IMR-90 (cell line): ENCODE results near the gene KRT82. TPM values are rescaled to one million over a fixed set of nuclear protein-coding genes. Genes with fewer than 3 reads are reported as not detected.

Experiments
- ATAC-seq: fragments of 200-7000 bp; cut with Tn5 transposase; 2 replicates; pipeline ENCODE4 v1.9.1; 2020; ENCODE audit warnings: low read depth, mild to moderate bottlenecking, moderate library complexity
- BruUV-seq: library from RNA; stranded (reverse); fragments of 400-500 nt; replicated peaks from 2 replicates; lab custom pipeline; 2021; lab: Mats Ljungman, UMichigan
- CTCF ChIA-PET: fragments of 300-600 bp; formaldehyde crosslinking; extraction: SDS; loops from one replicate; lab custom pipeline; 2021; ENCODE audit warnings: antibody characterized with exemption; lab: Yijun Ruan, JAX
- POLR2A ChIA-PET: fragments of 300-600 bp; sonication (Branson Sonifier 250); formaldehyde crosslinking; loops from one replicate; lab custom pipeline; 2022; ENCODE audit warnings: antibody characterized with exemption; ENCODE audit not compliant: unreplicated experiment; lab: Charles Lee
- DNase-seq: peaks from one replicate; pipeline ENCODE4 v3.0.0; 2013
- H2AFZ ChIP-seq: replicated peaks from 2 replicates; pipeline ENCODE3; 2013; ENCODE audit warnings: low read length, mild to moderate bottlenecking; ENCODE audit not compliant: poor library complexity
- H2AK5ac ChIP-seq: 2 replicates; pipeline ENCODE4 v1.6.1; 2013; ENCODE audit warnings: low read depth, low read length, inconsistent platforms
- H2AK9ac ChIP-seq: replicated peaks from 2 replicates; pipeline ENCODE3; 2013; ENCODE audit warnings: mild to moderate bottlenecking, low read depth, low read length, moderate library complexity; ENCODE audit not compliant: poor library complexity
- H2BK120ac ChIP-seq: 2 replicates; pipeline ENCODE4 v1.6.1; 2013; ENCODE audit warnings: low read depth, low read length, inconsistent platforms
- H2BK15ac ChIP-seq: 3 replicates; pipeline ENCODE4 v1.6.1; 2013; ENCODE audit warnings: low read depth, low read length, inconsistent platforms
- H2BK20ac ChIP-seq: 2 replicates; pipeline ENCODE4 v1.6.1; 2013; ENCODE audit warnings: low read depth, mild to moderate bottlenecking, inconsistent platforms, low read length, moderate library complexity
- H2BK5ac ChIP-seq: 2 replicates; pipeline ENCODE4 v1.6.1; 2013; ENCODE audit warnings: mild to moderate bottlenecking, low read depth, low read length, inconsistent platforms; ENCODE audit not compliant: poor library complexity, severe bottlenecking
- H3K14ac ChIP-seq: replicated peaks from 2 replicates; pipeline ENCODE4 v1.6.1; 2013; ENCODE audit warnings: low read depth, low read length, inconsistent platforms
- H3K18ac ChIP-seq: 2 replicates; pipeline ENCODE4 v1.6.1; 2013; ENCODE audit warnings: low read depth, low read length, control low read depth
- H3K23ac ChIP-seq: 2 replicates; pipeline ENCODE4 v1.6.1; 2013; ENCODE audit warnings: low read depth, low read length, inconsistent platforms
- H3K27ac ChIP-seq: 2 replicates; pipeline ENCODE4 v1.5.1; 2013; ENCODE audit warnings: mild to moderate bottlenecking, control low read depth, low read length; ENCODE audit not compliant: insufficient read depth
- H3K27me3 ChIP-seq: 2 replicates; pipeline ENCODE4 v1.6.1; 2013; ENCODE audit warnings: low read length; ENCODE audit not compliant: control insufficient read depth, insufficient read depth
- H3K36me3 ChIP-seq: 2 replicates; pipeline ENCODE4 v1.6.1; 2013; ENCODE audit warnings: low read length, mixed read lengths; ENCODE audit not compliant: control insufficient read depth, insufficient read depth
- H3K4ac ChIP-seq: 2 replicates; pipeline ENCODE4 v1.6.1; 2013; ENCODE audit warnings: low read depth, low read length, inconsistent platforms
- H3K4me1 ChIP-seq: 2 replicates; pipeline ENCODE4 v1.6.1; 2013; ENCODE audit warnings: low read length, mixed read lengths; ENCODE audit not compliant: control insufficient read depth, insufficient read depth
- H3K4me2 ChIP-seq: 2 replicates; pipeline ENCODE4 v1.6.1; 2013; ENCODE audit warnings: low read depth, mild to moderate bottlenecking, control low read depth, low read length, moderate library complexity
- H3K4me3 ChIP-seq: 2 replicates; pipeline ENCODE4 v1.5.1; 2013; ENCODE audit warnings: low read depth, mild to moderate bottlenecking, control low read depth, low read length, moderate library complexity; ENCODE audit not compliant: insufficient read depth
- H3K56ac ChIP-seq: 2 replicates; pipeline ENCODE4 v1.6.1; 2013; ENCODE audit warnings: low read length, inconsistent platforms; ENCODE audit not compliant: insufficient read depth; ENCODE audit errors: extremely low read depth
- H3K79me1 ChIP-seq, 2 experiments: 2 replicates each; pipeline ENCODE4 v1.6.1; 2013; ENCODE audit warnings: low read length in 2 of 2, inconsistent platforms in 1 of 2, low read depth in 1 of 2
- H3K9ac ChIP-seq: 2 replicates; pipeline ENCODE4 v1.6.1; 2013; ENCODE audit warnings: low read depth, low read length, control low read depth
- H3K9me1 ChIP-seq: 2 replicates; pipeline ENCODE4 v1.6.1; 2013; ENCODE audit warnings: low read length, inconsistent platforms; ENCODE audit not compliant: insufficient read depth
- H3K9me3 ChIP-seq: 2 replicates; pipeline ENCODE4 v1.6.1; 2013; ENCODE audit warnings: low read length; ENCODE audit not compliant: control insufficient read depth, insufficient read depth
- H4K20me1 ChIP-seq: 2 replicates; pipeline ENCODE4 v1.6.1; 2013; ENCODE audit warnings: low read length, inconsistent platforms; ENCODE audit not compliant: insufficient read depth
- H4K5ac ChIP-seq: 2 replicates; pipeline ENCODE4 v1.6.1; 2013; ENCODE audit warnings: mild to moderate bottlenecking, low read depth, low read length, control low read depth
- H4K8ac ChIP-seq, 2 experiments: 2 replicates each; pipeline ENCODE4 v1.6.1; 2013; ENCODE audit warnings: low read depth in 2 of 2, low read length in 2 of 2, control low read depth in 1 of 2, inconsistent platforms in 1 of 2
- H4K91ac ChIP-seq: 2 replicates; pipeline ENCODE4 v1.6.1; 2013; ENCODE audit warnings: low read depth, low read length, inconsistent platforms; ENCODE audit not compliant: insufficient read depth
- BHLHE40 ChIP-seq: fragments of 150-350 bp; IDR thresholded peaks from 2 replicates; pipeline ENCODE4 v1.6.1; 2016; ENCODE audit warnings: mild to moderate bottlenecking, low read depth, low read length
- CEBPB ChIP-seq: IDR thresholded peaks from 2 replicates; pipeline ENCODE4 v1.6.1; 2012; ENCODE audit warnings: low read depth, low read length, improper control_type of control experiment
- CHD1 ChIP-seq: IDR thresholded peaks from 2 replicates; pipeline ENCODE4 v1.6.1; 2012; ENCODE audit warnings: low read depth, low read length, improper control_type of control experiment
- FOS ChIP-seq: fragments of 150-350 bp; IDR thresholded peaks from 2 replicates; pipeline ENCODE4 v1.6.1; 2016; ENCODE audit warnings: low read depth, low read length
- MAFK ChIP-seq: IDR thresholded peaks from 2 replicates; pipeline ENCODE4 v1.6.1; 2012; ENCODE audit warnings: low read depth, low read length, improper control_type of control experiment
- MAZ ChIP-seq: IDR thresholded peaks from 2 replicates; pipeline ENCODE4 v1.6.1; 2012; ENCODE audit warnings: low read depth, mild to moderate bottlenecking, low read length, improper control_type of control experiment, moderate library complexity, borderline replicate concordance
- MXI1 ChIP-seq: IDR thresholded peaks from 2 replicates; pipeline ENCODE4 v1.6.1; 2012; ENCODE audit warnings: low read depth, mild to moderate bottlenecking, low read length, moderate library complexity, borderline replicate concordance
- NFE2L2 ChIP-seq: fragments of 150-350 bp; IDR thresholded peaks from 2 replicates; pipeline ENCODE4 v1.6.1; 2016; ENCODE audit warnings: low read depth, mild to moderate bottlenecking, low read length
- POLR2A ChIP-seq: IDR thresholded peaks from 2 replicates; pipeline ENCODE4 v1.6.1; 2012; ENCODE audit warnings: mild to moderate bottlenecking, low read depth, low read length
- RAD21 ChIP-seq: IDR thresholded peaks from 2 replicates; pipeline ENCODE4 v1.6.1; 2012; ENCODE audit warnings: low read length, improper control_type of control experiment
- RCOR1 ChIP-seq: IDR thresholded peaks from 2 replicates; pipeline ENCODE4 v1.6.1; 2012; ENCODE audit warnings: mild to moderate bottlenecking, low read length, improper control_type of control experiment; ENCODE audit not compliant: insufficient replicate concordance
- RFX5 ChIP-seq: IDR thresholded peaks from 2 replicates; pipeline ENCODE4 v1.8.0; 2012; ENCODE audit warnings: low read depth, mild to moderate bottlenecking, low read length, moderate library complexity
- SMC3 ChIP-seq: fragments of 150-350 bp; IDR thresholded peaks from 2 replicates; pipeline ENCODE4 v1.6.1; 2016; ENCODE audit warnings: low read depth, mild to moderate bottlenecking, antibody characterized with exemption, low read length, moderate library complexity
- WGBS, 2 experiments: methylation state at CpG; one replicate each; pipeline versions ENCODE4 v1.1.5 to v1.1.7; 2013; ENCODE audit warnings: missing lambda C conversion rate in 2 of 2; ENCODE audit not compliant: insufficient read length in 1 of 2; ENCODE audit errors: extremely low coverage in 2 of 2; 5-methylcytosine and 5-hydroxymethylcytosine counted together
- dilution Hi-C: fragments of 300-500 bp; cut with HindIII; formaldehyde crosslinking; loops from one replicate; pipeline ENCODE4 v1.14.3; 2018; ENCODE audit warnings: low sequenced_read_pairs; ENCODE audit not compliant: unreplicated experiment
- in situ Hi-C: fragments of 300-500 bp; cut with MboI; formaldehyde crosslinking; loops from 3 replicates; pipeline ENCODE4 v1.14.3; 2019; ENCODE audit warnings: low sequenced_read_pairs, inconsistent platforms, mixed read lengths
- intact Hi-C: fragments of 100-400 bp; cut with micrococcal nuclease; formaldehyde crosslinking; loops from 2 replicates; pipeline ENCODE4 v1.10.0; 2022
- polyA plus RNA-seq, 3 experiments: library from polyadenylated mRNA; depleted of rRNA; stranded (reverse); fragments of >200 nt; gene quantifications; 2 replicates each; pipeline ENCODE4 v1.2.3, GENCODE V29; 2012; ENCODE audit warnings: low replicate concordance in 1 of 3
- total RNA-seq: library from RNA; depleted of rRNA; stranded (reverse); fragments of >200 nt; gene quantifications from 2 replicates; pipeline ENCODE4 v1.2.3, GENCODE V29; 2012
- TF ChIP-seq, protein P1 (sequence below): conservative IDR thresholded peaks from 2 replicates; pipeline ENCODE4 v1.5.1; 2012; ENCODE audit warnings: mild to moderate bottlenecking, low read depth, low read length, improper control_type of control experiment
- TF ChIP-seq, protein P2 (sequence below): fragments of 150-350 bp; IDR thresholded peaks from 2 replicates; pipeline ENCODE4 v1.6.1; 2016; ENCODE audit warnings: low read depth, mild to moderate bottlenecking, low read length, moderate library complexity, borderline replicate concordance
- TF ChIP-seq, protein P3 (sequence below): fragments of 150-350 bp; IDR thresholded peaks from 2 replicates; pipeline ENCODE4 v1.6.1; 2017; ENCODE audit warnings: mild to moderate bottlenecking, antibody characterized with exemption, low read length, low read depth

KRT82 gene
- total and polyA plus RNA-seq, 2 of the 4 experiments (the other 2 are of a cell fraction): not detected

DNA sequence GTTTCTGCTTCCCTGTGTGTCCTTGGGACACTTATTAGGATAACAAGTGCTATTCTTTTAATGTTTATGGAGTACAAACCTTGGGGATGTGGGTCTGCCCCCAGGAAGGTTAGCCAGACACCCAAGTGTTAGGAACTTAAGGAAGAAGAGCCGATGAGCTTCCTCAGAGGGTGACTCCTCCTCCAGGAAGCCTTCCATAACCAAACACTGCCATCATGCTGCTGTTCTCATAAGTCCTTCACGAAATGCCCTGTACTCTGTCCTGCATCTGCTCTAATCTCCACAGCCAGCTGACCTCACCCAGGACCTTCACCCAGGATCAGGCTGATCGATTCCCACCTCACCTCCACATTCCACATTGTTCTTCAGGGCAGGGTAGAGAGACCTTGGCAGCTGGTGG lies 37.6 kb downstream of the KRT82 start:
- POLR2A ChIA-PET: no interaction called here

More for the DNA sequence above, 37.6 kb downstream of the KRT82 start:
- H2BK20ac ChIP-seq: no peak overlapping the region
- dilution Hi-C loops (no loop called here), intact Hi-C loops (no loop called here), in situ Hi-C loops (no loop called here)
- H3K27me3 ChIP-seq: peaks cover 58% of the 10 kb centered on the region
- no peak overlapping the region for H3K4ac ChIP-seq
- no peak overlapping the region for H3K18ac ChIP-seq
- H3K4me1 ChIP-seq: no peaks in the 10 kb centered on the region
- H3K27ac ChIP-seq: no peak overlapping the region
- H3K36me3 ChIP-seq: no peaks in the 10 kb centered on the region
- H2AFZ ChIP-seq: no peak overlapping the region
- DNase-seq (no peak), ATAC-seq (no peak)
- no peak overlapping the region for H2BK5ac ChIP-seq
- WGBS, 2 experiments: no CpG with 5 or more reads among the region's 3 CpGs
- no peak overlapping the region for H4K8ac ChIP-seq
- H3K4me2 ChIP-seq: no peak overlapping the region
- H3K56ac ChIP-seq: no peak overlapping the region
- no peak overlapping the region for H3K9ac ChIP-seq
- CTCF ChIA-PET: interaction anchor here (0.6 to 0.9 kb wide), 2 partner anchors 12 to 517 kb away, joined by 3 to 4 read pairs; no protein-coding TSS in a partner anchor
- H2BK15ac ChIP-seq: no peak overlapping the region
- H3K9me1 ChIP-seq: peaks cover 3% of the 10 kb centered on the region; the same call in 1 of the 2 replicates
- H4K20me1 ChIP-seq: no peaks in the 10 kb centered on the region
- H2AK5ac ChIP-seq: no peak overlapping the region
- no peak overlapping the region for H2BK120ac ChIP-seq
- H3K79me1 ChIP-seq: no peaks in the 10 kb centered on the region
- no peak overlapping the region for H4K91ac ChIP-seq
- H3K14ac ChIP-seq: no peak overlapping the region
- TF ChIP-seq, protein P1, sequence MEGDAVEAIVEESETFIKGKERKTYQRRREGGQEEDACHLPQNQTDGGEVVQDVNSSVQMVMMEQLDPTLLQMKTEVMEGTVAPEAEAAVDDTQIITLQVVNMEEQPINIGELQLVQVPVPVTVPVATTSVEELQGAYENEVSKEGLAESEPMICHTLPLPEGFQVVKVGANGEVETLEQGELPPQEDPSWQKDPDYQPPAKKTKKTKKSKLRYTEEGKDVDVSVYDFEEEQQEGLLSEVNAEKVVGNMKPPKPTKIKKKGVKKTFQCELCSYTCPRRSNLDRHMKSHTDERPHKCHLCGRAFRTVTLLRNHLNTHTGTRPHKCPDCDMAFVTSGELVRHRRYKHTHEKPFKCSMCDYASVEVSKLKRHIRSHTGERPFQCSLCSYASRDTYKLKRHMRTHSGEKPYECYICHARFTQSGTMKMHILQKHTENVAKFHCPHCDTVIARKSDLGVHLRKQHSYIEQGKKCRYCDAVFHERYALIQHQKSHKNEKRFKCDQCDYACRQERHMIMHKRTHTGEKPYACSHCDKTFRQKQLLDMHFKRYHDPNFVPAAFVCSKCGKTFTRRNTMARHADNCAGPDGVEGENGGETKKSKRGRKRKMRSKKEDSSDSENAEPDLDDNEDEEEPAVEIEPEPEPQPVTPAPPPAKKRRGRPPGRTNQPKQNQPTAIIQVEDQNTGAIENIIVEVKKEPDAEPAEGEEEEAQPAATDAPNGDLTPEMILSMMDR: no peak
- TF ChIP-seq CEBPB: no peak
- no peak for TF ChIP-seq RAD21
- TF ChIP-seq RCOR1: no peak
- TF ChIP-seq CHD1: no peak
- TF ChIP-seq MAZ: no peak
- no peak for TF ChIP-seq MXI1
- TF ChIP-seq MAFK: no peak
- TF ChIP-seq BHLHE40: no peak
- TF ChIP-seq NFE2L2: no peak
- TF ChIP-seq FOS: no peak
- TF ChIP-seq, protein P2, sequence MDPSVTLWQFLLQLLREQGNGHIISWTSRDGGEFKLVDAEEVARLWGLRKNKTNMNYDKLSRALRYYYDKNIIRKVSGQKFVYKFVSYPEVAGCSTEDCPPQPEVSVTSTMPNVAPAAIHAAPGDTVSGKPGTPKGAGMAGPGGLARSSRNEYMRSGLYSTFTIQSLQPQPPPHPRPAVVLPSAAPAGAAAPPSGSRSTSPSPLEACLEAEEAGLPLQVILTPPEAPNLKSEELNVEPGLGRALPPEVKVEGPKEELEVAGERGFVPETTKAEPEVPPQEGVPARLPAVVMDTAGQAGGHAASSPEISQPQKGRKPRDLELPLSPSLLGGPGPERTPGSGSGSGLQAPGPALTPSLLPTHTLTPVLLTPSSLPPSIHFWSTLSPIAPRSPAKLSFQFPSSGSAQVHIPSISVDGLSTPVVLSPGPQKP: no peak
- no peak for TF ChIP-seq POLR2A
- TF ChIP-seq, protein P3, sequence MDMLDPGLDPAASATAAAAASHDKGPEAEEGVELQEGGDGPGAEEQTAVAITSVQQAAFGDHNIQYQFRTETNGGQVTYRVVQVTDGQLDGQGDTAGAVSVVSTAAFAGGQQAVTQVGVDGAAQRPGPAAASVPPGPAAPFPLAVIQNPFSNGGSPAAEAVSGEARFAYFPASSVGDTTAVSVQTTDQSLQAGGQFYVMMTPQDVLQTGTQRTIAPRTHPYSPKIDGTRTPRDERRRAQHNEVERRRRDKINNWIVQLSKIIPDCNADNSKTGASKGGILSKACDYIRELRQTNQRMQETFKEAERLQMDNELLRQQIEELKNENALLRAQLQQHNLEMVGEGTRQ: no peak
- no peak for TF ChIP-seq RFX5
- no peak for TF ChIP-seq SMC3
- no peak overlapping the region for H3K23ac ChIP-seq
- BruUV-seq: no TSS peak
- H3K9me3 ChIP-seq: no peaks in the 10 kb centered on the region
- no peak overlapping the region for H4K5ac ChIP-seq
- H2AK9ac ChIP-seq: no peak overlapping the region
- no peak overlapping the region for H3K4me3 ChIP-seq
